MV-4-11 (cell line): ENCODE measurements around the gene TMEM53.
A peak's percentile ranks its signal among the peaks of the same experiment; 100 is the strongest.
"Not testable (repeated sequence)": the region's sequence is repeated elsewhere in the genome, so short reads cannot be mapped to it uniquely, and the experiment has no call there.

ENCODE experiments used
- DNase-seq: peaks from one replicate; lab custom pipeline; 2025; lab: John Stamatoyannopoulos, UW

Gene TMEM53

GRCh38 chr1:44672961-44673674 lies 1.2 kb downstream of the TMEM53 start:
- no peak for DNase-seq

GRCh38 chr1:44672254-44672955 lies 1.9 kb downstream of the TMEM53 start:
- DNase-seq: peak; percentile 99

- DNase-seq: no peak
Observed at GRCh38 chr1:44670751-44671640, 3.3 kb downstream of the TMEM53 start.

GRCh38 chr1:44666719-44667118 lies 7.6 kb downstream of the TMEM53 start:
- not testable (repeated sequence) for DNase-seq

- DNase-seq: no peak
Observed at GRCh38 chr1:44664730-44665370, 9.4 kb downstream of the TMEM53 start.

- no peak for DNase-seq
Observed at GRCh38 chr1:44663417-44663816, 10.9 kb downstream of the TMEM53 start.

GRCh38 chr1:44662683-44663030 lies 11.6 kb downstream of the TMEM53 start:
- no peak for DNase-seq

- no peak for DNase-seq
Observed at GRCh38 chr1:44661781-44662682, 12.2 kb downstream of the TMEM53 start.

GRCh38 chr1:44660176-44660575 lies 14.1 kb downstream of the TMEM53 start:
- no peak for DNase-seq

- DNase-seq: no peak
Observed at GRCh38 chr1:44659566-44659965, 14.7 kb downstream of the TMEM53 start.

GRCh38 chr1:44655609-44656008 lies 18.7 kb downstream of the TMEM53 start:
- DNase-seq: no peak

- no peak for DNase-seq
Observed at GRCh38 chr1:44654621-44655187, 19.6 kb downstream of the TMEM53 start.

- no peak for DNase-seq
Observed at GRCh38 chr1:44653107-44653964, 20.9 kb downstream of the TMEM53 start.

- peak; percentile 40 for DNase-seq
Observed at GRCh38 chr1:44652445-44653106, 21.7 kb downstream of the TMEM53 start.

- no peak for DNase-seq
Observed at GRCh38 chr1:44651069-44651468, 23.2 kb downstream of the TMEM53 start.

GRCh38 chr1:44650159-44650831 lies 24.0 kb downstream of the TMEM53 start:
- no peak for DNase-seq

- DNase-seq: no peak
Observed at GRCh38 chr1:44649788-44650158, 24.5 kb downstream of the TMEM53 start.

- DNase-seq: no peak
Observed at GRCh38 chr1:44648529-44649250, 25.6 kb downstream of the TMEM53 start.
